ENCODE data around the gene TAF1B. TPM values are rescaled to one million over a fixed set of nuclear protein-coding genes. Genes with fewer than 3 reads are reported as not detected.

The TAF1B gene
- total and polyA plus RNA-seq, 2 donors (not counting 3 experiments of a cell fraction or from before 2014, with no cell fraction given): 6.3 to 29.4 TPM

DNA sequence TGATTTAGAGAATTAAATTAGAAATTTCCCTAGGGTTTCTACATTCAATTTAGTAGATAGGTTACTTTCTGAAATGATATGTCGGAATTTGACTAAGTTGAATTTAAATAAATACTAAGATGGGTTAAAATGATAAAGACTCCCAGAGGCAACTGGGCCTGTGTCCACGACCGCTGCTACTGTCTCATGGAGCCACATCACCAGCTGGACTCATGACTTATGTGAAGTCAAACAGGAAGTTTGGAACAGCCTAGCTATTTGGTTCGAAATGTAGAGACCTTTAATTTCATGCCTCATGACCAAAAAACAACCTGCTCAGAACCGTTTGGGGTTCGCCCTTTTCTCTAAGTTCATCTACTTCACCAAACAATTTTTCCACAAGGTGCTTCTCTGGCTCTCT, 130.4 kb downstream of the TAF1B start:
- no peaks in the 10 kb centered on the region for H3K36me3 ChIP-seq (ENCODE audit: control insufficient read depth in 2 of 2, extremely low read depth in 1 of 2, insufficient read depth in 2 of 2, low read length in 2 of 2)
- FAIRE-seq (no peak), DNase-seq (ENCODE audit: low read depth, low spot score) (no peak)
- TF ChIP-seq EZH2 (IDR thresholded peaks at IDR 0.05; ENCODE audit: borderline replicate concordance, low read depth, low read length, severe bottlenecking) (no peak), CTCF (IDR thresholded peaks at IDR 0.05; ENCODE audit: extremely low read depth in 1 of 2, insufficient read depth in 1 of 2, low read depth in 1 of 2, low read length in 2 of 2) (no peak), JUN (IDR thresholded peaks at IDR 0.05; ENCODE audit: borderline replicate concordance, insufficient read depth, insufficient read length, low read depth) (no peak), FOS (IDR thresholded peaks at IDR 0.05; ENCODE audit: borderline replicate concordance, insufficient read depth, low read length) (no peak)
- TF ChIP-seq, protein P1, sequence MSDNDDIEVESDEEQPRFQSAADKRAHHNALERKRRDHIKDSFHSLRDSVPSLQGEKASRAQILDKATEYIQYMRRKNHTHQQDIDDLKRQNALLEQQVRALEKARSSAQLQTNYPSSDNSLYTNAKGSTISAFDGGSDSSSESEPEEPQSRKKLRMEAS (IDR thresholded peaks at IDR 0.05; ENCODE audit: insufficient read depth, insufficient read length): no peak
- dilution Hi-C loops (cut with MboI; ENCODE audit: extremely low pct_ligation_motif_present, low sequenced_read_pairs) (loop anchor here (25.0 kb wide), 1 partner anchor 161 kb away; no protein-coding TSS in a partner anchor), intact Hi-C loops (cut with micrococcal nuclease) (no loop called here)
- H3K79me2 ChIP-seq (ENCODE audit: control insufficient read depth, insufficient read depth, low read length): no peaks in the 10 kb centered on the region
- no peaks in the 10 kb centered on the region for H4K20me1 ChIP-seq (replicated peaks; ENCODE audit: control insufficient read depth, extremely low read depth, insufficient read depth, low read length)
- H3K27ac ChIP-seq (ENCODE audit: insufficient read depth, low read depth, low read length): no peak overlapping the region
- H3K9ac ChIP-seq (replicated peaks; ENCODE audit: extremely low read depth, insufficient read depth, low read length): no peak overlapping the region
- POLR2A ChIA-PET: no interaction called here
- CTCF ChIA-PET: interaction anchor here (0.9 to 3.7 kb wide), 4 partner anchors 11 to 161 kb away, joined by 3 to 29 read pairs (median 4); no protein-coding TSS in a partner anchor
- peaks cover 37% of the 10 kb centered on the region for H3K4me1 ChIP-seq (ENCODE audit: control insufficient read depth, extremely low read depth, insufficient read depth, low read length)
- H3K9me1 ChIP-seq (replicated peaks; ENCODE audit: control insufficient read depth, extremely low read depth, insufficient read depth, low read length): no peaks in the 10 kb centered on the region
- no peaks in the 10 kb centered on the region for H3K27me3 ChIP-seq (ENCODE audit: control insufficient read depth in 2 of 2, insufficient read depth in 2 of 2, low read length in 2 of 2)
- H2AFZ ChIP-seq (ENCODE audit: low read depth, low read length): no peak overlapping the region
- no peaks in the 10 kb centered on the region for H3K9me3 ChIP-seq (replicated peaks; ENCODE audit: control insufficient read depth, insufficient read depth, low read length)
- no peak overlapping the region for H3K4me2 ChIP-seq (ENCODE audit: insufficient read depth, low read length)
- H3K4me3 ChIP-seq (replicated peaks in 1 of 3; ENCODE audit: insufficient read depth in 1 of 3, low read depth in 1 of 3, low read length in 3 of 3): no peak overlapping the region
- BruUV-seq (replicated peaks): no TSS peak

Data from endothelial cell of umbilical vein (primary cell).